HG03139 (cell line): Measurements from ENCODE around the gene CMSS1.

Experiments
- ATAC-seq: cut with Tn5 transposase; IDR thresholded peaks from one replicate; pipeline ENCODE4 v1.9.1; 2021; ENCODE audit not compliant: unreplicated experiment

The CMSS1 gene

GRCh38 chr3:100120693-100121092 is 303.0 kb downstream of the CMSS1 start:
- no peak for ATAC-seq

GRCh38 chr3:100122321-100122720 is 304.7 kb downstream of the CMSS1 start:
- no peak for ATAC-seq

GRCh38 chr3:100123112-100123511 is 305.4 kb downstream of the CMSS1 start:
- no peak for ATAC-seq

- ATAC-seq = no peak
Measured at GRCh38 chr3:100124201-100124761, 306.6 kb downstream of the CMSS1 start.

- no peak for ATAC-seq
Measured at GRCh38 chr3:100125161-100125938, 307.7 kb downstream of the CMSS1 start.

- ATAC-seq = no peak
Measured at GRCh38 chr3:100127792-100128191, 310.1 kb downstream of the CMSS1 start.

- no peak for ATAC-seq
Measured at GRCh38 chr3:100128565-100128964, 310.9 kb downstream of the CMSS1 start.

GRCh38 chr3:100129941-100130340 is 312.3 kb downstream of the CMSS1 start:
- no peak for ATAC-seq

- ATAC-seq = no peak
Measured at GRCh38 chr3:100131241-100131640, 313.6 kb downstream of the CMSS1 start.

GRCh38 chr3:100136921-100137320 is 319.3 kb downstream of the CMSS1 start:
- ATAC-seq = no peak

- no peak for ATAC-seq
Measured at GRCh38 chr3:100140976-100141375, 323.3 kb downstream of the CMSS1 start.

GRCh38 chr3:100141586-100141985 is 323.9 kb downstream of the CMSS1 start:
- ATAC-seq = no peak

- peak; percentile 83 for ATAC-seq
Measured at GRCh38 chr3:100144255-100144866, 326.7 kb downstream of the CMSS1 start.

- no peak for ATAC-seq
Measured at GRCh38 chr3:100149130-100149529, 331.5 kb downstream of the CMSS1 start.

GRCh38 chr3:100149713-100150415 is 332.2 kb downstream of the CMSS1 start:
- no peak for ATAC-seq

- no peak for ATAC-seq
Measured at GRCh38 chr3:100150473-100150872, 332.8 kb downstream of the CMSS1 start.

- ATAC-seq = no peak
Measured at GRCh38 chr3:100151024-100151707, 333.5 kb downstream of the CMSS1 start.

GRCh38 chr3:100154171-100154570 is 336.5 kb downstream of the CMSS1 start:
- ATAC-seq = no peak

GRCh38 chr3:100155128-100155527 is 337.5 kb downstream of the CMSS1 start:
- no peak for ATAC-seq

- no peak for ATAC-seq
Measured at GRCh38 chr3:100155590-100155989, 337.9 kb downstream of the CMSS1 start.

GRCh38 chr3:100157685-100158084 is 340.0 kb downstream of the CMSS1 start:
- ATAC-seq = no peak
